ENCODE data around the gene ABCC2.

The ABCC2 gene

DNA sequence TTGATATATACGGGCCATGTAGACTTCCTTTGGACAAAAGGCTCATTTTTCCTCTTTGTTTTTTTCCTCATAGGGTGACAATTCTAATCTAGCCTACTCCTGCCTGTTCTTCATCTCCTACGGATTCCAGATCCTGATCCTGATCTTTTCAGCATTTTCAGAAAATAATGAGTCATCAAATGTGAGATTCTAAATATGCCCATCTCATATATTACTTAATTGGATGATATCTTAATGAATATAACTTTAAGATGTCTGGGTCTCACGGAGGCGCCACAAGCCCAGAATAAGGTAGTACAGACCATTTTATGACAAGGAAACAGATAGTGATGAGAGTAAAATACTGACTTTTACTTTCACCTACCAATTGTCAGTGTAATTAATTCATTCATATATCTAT lies 11.4 kb downstream of the ABCC2 start:
- no peak overlapping the region for H3K4me3 ChIP-seq (ENCODE audit: low read depth, low read length)
- TF ChIP-seq, protein P1, sequence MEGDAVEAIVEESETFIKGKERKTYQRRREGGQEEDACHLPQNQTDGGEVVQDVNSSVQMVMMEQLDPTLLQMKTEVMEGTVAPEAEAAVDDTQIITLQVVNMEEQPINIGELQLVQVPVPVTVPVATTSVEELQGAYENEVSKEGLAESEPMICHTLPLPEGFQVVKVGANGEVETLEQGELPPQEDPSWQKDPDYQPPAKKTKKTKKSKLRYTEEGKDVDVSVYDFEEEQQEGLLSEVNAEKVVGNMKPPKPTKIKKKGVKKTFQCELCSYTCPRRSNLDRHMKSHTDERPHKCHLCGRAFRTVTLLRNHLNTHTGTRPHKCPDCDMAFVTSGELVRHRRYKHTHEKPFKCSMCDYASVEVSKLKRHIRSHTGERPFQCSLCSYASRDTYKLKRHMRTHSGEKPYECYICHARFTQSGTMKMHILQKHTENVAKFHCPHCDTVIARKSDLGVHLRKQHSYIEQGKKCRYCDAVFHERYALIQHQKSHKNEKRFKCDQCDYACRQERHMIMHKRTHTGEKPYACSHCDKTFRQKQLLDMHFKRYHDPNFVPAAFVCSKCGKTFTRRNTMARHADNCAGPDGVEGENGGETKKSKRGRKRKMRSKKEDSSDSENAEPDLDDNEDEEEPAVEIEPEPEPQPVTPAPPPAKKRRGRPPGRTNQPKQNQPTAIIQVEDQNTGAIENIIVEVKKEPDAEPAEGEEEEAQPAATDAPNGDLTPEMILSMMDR (IDR thresholded peaks at IDR 0.05; ENCODE audit: borderline replicate concordance, insufficient read depth, low read depth, low read length) = no peak

DNA sequence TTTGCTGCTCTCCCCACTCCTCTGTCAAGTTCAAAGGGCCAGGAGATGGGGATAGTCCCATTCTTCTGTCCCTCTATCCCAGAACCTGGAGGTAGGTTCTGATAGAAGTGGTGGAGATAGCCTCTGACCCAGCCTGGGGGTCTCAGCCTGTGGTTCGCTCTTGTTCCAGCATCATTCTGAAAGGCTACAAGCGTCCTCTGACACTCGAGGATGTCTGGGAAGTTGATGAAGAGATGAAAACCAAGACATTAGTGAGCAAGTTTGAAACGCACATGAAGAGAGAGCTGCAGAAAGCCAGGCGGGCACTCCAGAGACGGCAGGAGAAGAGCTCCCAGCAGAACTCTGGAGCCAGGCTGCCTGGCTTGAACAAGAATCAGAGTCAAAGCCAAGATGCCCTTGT lies 14.5 kb downstream of the ABCC2 start:
- no peak overlapping the region for H3K4me3 ChIP-seq (ENCODE audit: low read depth, low read length)
- TF ChIP-seq, protein P1 (IDR thresholded peaks at IDR 0.05; ENCODE audit: borderline replicate concordance, insufficient read depth, low read depth, low read length) = no peak

DNA sequence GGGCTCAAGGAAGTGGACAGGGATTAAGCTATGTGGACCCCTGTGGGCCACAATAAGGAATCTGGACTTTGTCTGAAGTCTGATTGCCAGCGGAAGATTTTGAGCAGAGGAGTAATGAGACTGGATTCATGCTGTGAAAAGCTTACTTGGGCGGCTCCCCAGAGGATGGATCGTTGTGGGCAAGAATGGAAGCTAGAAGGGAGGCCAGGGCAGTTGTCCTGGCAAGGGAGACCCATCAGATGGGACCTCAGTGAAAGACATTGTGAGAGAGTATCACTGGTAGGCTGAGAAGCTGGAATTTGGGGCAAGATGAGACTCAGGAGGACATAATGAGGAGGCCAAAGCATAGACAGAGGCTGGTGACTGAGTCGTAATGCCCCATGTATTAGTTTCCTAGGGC lies 15.6 kb downstream of the ABCC2 start:
- TF ChIP-seq, protein P1 (IDR thresholded peaks at IDR 0.05; ENCODE audit: borderline replicate concordance, insufficient read depth, low read depth, low read length) = no peak
- no peak overlapping the region for H3K4me3 ChIP-seq (ENCODE audit: low read depth, low read length)

DNA sequence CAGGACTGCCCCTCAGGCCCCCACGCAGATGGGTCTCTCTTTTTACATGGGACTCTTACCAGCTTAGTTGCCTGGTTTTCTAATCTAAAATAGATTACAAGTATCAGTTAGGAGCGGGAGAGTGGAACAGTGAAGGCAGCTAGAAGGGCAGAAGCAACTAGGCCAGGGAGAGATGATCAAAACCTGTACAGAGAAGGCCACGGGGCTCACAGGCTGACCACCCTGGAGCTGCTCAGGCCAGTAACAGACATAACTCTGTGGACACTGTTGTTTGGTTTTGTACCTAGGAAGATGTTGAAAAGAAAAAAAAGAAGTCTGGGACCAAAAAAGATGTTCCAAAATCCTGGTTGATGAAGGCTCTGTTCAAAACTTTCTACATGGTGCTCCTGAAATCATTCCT lies 16.5 kb downstream of the ABCC2 start:
- TF ChIP-seq, protein P1 (IDR thresholded peaks at IDR 0.05; ENCODE audit: borderline replicate concordance, insufficient read depth, low read depth, low read length) = no peak
- H3K4me3 ChIP-seq (ENCODE audit: low read depth, low read length) = no peak overlapping the region

DNA sequence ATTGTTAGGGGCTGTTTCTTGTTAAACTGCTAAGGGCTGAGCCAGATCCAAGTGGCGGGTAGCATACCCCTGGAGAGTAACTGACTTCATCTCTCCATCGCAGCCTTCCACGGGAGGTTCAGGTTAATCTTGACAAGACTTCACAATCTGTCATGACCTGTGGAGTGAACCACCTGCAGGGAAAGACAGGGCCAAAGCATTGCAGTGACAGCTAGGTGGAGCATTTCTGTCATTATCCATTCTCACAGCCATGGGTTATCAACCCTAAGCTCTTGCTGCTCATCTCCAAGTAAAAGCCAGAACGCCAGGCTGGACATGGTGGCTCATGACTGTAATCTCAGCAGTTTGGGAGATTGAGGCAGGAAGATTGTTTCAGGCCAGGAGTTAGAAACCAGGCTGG lies 17.2 kb downstream of the ABCC2 start:
- TF ChIP-seq, protein P1 (IDR thresholded peaks at IDR 0.05; ENCODE audit: borderline replicate concordance, insufficient read depth, low read depth, low read length) = no peak
- H3K4me3 ChIP-seq (ENCODE audit: low read depth, low read length) = no peak overlapping the region

DNA sequence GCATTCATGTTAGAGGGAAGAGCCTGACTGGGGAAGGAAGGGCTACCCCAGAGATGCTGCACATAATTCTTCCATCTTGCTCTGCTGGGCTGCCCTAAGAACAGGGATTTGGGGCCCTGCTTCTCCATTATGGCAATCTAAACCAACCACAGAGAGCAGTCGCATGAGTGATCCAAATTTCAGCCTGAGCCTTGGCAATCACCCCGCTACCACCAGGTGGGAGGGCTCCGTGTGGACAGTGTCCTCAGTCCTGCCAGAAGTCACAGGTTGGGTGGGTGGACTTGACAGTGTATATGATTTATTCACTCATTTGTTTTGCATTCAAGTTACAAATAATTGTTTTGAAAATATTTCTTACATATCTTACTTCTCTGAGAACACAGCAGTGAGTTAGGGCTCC lies 22.0 kb downstream of the ABCC2 start:
- H3K4me3 ChIP-seq (ENCODE audit: low read depth, low read length) = no peak overlapping the region
- TF ChIP-seq, protein P1 (IDR thresholded peaks at IDR 0.05; ENCODE audit: borderline replicate concordance, insufficient read depth, low read depth, low read length) = no peak

DNA sequence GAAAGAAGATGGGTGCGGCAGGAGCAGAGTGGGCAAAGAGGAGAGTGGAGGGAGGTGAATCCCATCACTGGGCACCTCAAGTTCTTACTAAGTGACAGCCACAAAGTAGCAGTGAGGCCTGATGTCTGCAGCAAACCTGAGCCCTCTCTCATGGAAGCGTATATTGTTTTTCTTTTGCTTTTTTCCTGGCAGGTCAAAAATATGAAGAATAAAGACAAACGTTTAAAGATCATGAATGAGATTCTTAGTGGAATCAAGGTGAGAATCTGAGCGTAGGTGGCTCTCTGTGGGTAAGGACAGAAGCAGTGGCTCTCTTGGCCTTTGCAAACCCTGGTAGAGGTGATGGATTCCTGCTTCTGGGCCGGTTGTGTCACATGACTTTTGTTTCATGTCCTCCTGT lies 22.8 kb downstream of the ABCC2 start:
- H3K4me3 ChIP-seq (ENCODE audit: low read depth, low read length) = no peak overlapping the region
- TF ChIP-seq, protein P1 (IDR thresholded peaks at IDR 0.05; ENCODE audit: borderline replicate concordance, insufficient read depth, low read depth, low read length) = no peak

Data from GM12875 (cell line).